ENCODE measurements around the gene NID1. TPM values are rescaled to one million over a fixed set of nuclear protein-coding genes. Genes with fewer than 3 reads are reported as not detected.

Gene NID1
- total and polyA plus RNA-seq, 7 donors, result 12.0 to 31.8 (median 22.2) TPM

DNA sequence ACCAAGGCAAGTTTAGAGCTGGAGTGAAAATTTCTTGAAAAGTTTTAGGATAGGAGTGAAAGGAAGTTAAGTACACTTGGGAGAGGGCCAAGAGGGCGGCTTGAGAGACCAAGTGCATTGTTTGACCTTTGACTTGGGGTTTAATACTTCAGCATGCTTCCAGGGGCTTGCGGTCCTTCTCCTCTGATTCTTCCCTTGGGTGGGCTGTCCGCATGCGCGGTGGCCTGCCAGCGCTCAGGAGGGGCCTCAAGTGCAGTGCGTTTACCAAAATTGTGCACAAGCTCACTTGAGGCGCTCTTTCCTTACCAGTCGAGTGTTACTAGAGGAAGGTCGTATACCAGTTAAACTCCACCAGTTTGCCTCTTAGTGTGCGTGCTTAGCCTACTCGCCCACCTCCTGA lies 106.9 kb downstream of the NID1 start:
- DNase-seq, result no peak
- Histone ChIP-seq H3K36me3 (ENCODE audit: insufficient read depth in 1 of 2, low read depth in 1 of 2) (no peaks in the 10 kb centered on the region), H3K4me1 (no peaks in the 10 kb centered on the region), H3K27ac (no peak overlapping the region), H3K4me3 (no peak overlapping the region), H3K9me3 (no peaks in the 10 kb centered on the region), H3K27me3 (ENCODE audit: insufficient read depth in 3 of 3, low read length in 2 of 3) (no peaks in the 10 kb centered on the region)
- intact Hi-C loops (cut with DNase I), result no loop called here
- WGBS, 3 donors, result 91 to 93% (median 93%) methylated on average over 9 to 12 of the region's 12 CpGs
- no peak for TF ChIP-seq CTCF (IDR thresholded peaks at IDR 0.05)
- no peak for ATAC-seq

DNA sequence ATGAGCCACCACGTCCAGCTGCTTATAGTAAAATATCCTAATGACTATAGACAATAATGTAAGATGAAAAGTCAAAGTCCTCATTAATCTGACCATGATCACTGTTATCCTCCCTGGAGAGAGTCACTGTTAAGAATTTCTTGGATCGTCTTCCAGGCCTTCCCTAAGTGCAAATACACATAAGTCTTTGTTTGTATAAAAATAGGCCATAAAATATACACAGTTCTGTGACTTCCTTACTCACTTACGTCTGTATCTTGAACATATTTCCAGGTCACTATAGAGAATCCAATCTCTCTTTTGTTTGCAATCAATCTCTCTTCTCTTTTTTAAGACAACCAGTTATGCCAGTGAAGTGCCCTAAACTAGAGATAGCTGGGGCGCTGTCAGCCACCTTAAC lies 109.1 kb downstream of the NID1 start:
- H3K27ac ChIP-seq, result no peak overlapping the region
- no peaks in the 10 kb centered on the region for H3K4me1 ChIP-seq
- WGBS, 3 donors, result 65 to 74% (median 67%) methylated on average over 4 of the region's 4 CpGs
- no peaks in the 10 kb centered on the region for H3K36me3 ChIP-seq (ENCODE audit: insufficient read depth in 1 of 2, low read depth in 1 of 2)
- no peaks in the 10 kb centered on the region for H3K27me3 ChIP-seq (ENCODE audit: insufficient read depth in 3 of 3, low read length in 2 of 3)
- intact Hi-C loops (cut with DNase I), result no loop called here
- TF ChIP-seq CTCF (IDR thresholded peaks at IDR 0.05), result no peak
- no peak overlapping the region for H3K4me3 ChIP-seq
- DNase-seq, result no peak
- no peaks in the 10 kb centered on the region for H3K9me3 ChIP-seq
- ATAC-seq, result no peak

- H3K27me3 ChIP-seq (ENCODE audit: insufficient read depth in 3 of 3, low read length in 2 of 3), result no peaks in the 10 kb centered on the region
- TF ChIP-seq CTCF (IDR thresholded peaks at IDR 0.05), result no peak
- WGBS, 3 donors, result 79 to 87% (median 84%) methylated on average over 11 of the region's 11 CpGs
Observed at GRCh38 chr1:235954306-235955283, 110.3 kb downstream of the NID1 start.

DNA sequence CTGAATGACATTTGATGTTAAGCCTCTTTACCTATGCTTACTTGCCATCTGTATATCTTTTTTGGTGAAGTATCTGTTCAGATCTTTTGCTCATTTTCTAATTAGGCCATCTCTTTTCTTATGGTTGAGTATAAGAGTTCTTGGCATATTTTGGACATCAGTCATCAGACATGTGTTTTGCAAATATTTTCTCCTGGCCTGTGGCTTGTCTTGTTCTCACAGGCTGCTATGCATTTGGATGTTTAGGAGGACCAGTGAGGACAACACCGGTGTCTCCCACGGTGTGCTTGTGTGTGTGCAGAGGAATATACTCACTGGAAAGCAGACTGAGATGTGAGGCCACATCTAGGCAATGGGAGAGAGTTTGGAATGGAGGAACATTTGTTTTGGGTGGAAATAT lies 111.1 kb downstream of the NID1 start:
- no peaks in the 10 kb centered on the region for H3K27me3 ChIP-seq (ENCODE audit: insufficient read depth in 3 of 3, low read length in 2 of 3)
- no peak for TF ChIP-seq CTCF (IDR thresholded peaks at IDR 0.05)
- no peaks in the 10 kb centered on the region for H3K36me3 ChIP-seq (ENCODE audit: insufficient read depth in 1 of 2, low read depth in 1 of 2)
- H3K4me1 ChIP-seq, result no peaks in the 10 kb centered on the region
- no peaks in the 10 kb centered on the region for H3K9me3 ChIP-seq
- no peak overlapping the region for H3K4me3 ChIP-seq
- WGBS, 3 donors, result 81 to 91% (median 86%) methylated on average over 2 of the region's 2 CpGs
- no peak overlapping the region for H3K27ac ChIP-seq
- ATAC-seq, result no peak
- DNase-seq, result no peak
- intact Hi-C loops (cut with DNase I), result no loop called here

More at GRCh38 chr1:235954306-235955283, 110.3 kb downstream of the NID1 start:
- Histone ChIP-seq H3K4me3 (no peak overlapping the region), H3K27ac (no peak overlapping the region), H3K4me1 (no peaks in the 10 kb centered on the region), H3K36me3 (ENCODE audit: insufficient read depth in 1 of 2, low read depth in 1 of 2) (no peaks in the 10 kb centered on the region), H3K9me3 (no peaks in the 10 kb centered on the region)
- ATAC-seq (no peak), DNase-seq (peak in 1 of 2 donors; percentile 63)
- intact Hi-C loops (cut with DNase I), result no loop called here

Data from psoas muscle (tissue), 8 donors.